GM04504 (cell line): ENCODE results near the gene ADAMTS14.

Source experiments
- DNase-seq: peaks from one replicate; pipeline ENCODE4 v3.0.0-alpha.2; 2012; ENCODE audit warnings: low read depth

Gene ADAMTS14

DNA sequence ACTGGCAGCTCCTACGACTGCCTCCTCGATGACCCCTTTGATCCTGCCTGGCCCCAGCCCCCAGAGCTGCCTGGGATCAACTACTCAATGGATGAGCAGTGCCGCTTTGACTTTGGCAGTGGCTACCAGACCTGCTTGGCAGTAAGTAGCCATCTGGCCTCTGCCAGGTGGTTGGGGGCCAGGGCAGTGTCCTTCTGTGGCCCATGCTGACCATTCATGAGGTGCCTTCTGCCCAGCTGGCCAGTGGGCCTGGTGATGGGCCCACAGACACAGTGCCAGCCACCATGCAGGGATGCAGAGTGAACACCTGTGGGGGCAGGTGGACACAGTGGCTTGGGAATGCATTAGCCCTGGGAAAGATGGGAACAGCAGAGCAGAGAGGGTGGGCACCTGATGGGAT lies 62.9 kb downstream of the ADAMTS14 start:
- DNase-seq, result no peak

DNA sequence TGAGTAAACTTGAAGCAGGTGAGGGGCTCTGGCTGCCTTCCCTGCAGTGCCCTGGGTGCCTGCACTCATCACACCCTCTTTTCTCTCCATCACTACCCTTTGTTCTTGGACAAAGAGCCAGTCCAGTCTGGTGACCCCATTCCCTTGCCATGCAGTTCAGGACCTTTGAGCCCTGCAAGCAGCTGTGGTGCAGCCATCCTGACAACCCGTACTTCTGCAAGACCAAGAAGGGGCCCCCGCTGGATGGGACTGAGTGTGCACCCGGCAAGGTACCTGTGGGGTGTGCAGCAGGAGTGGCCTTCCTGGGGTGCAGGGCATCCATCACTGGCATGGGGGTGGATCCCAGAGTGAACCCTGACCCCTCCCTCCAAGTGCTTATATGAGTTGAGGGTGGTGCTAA lies 64.2 kb downstream of the ADAMTS14 start:
- DNase-seq, result no peak

DNA sequence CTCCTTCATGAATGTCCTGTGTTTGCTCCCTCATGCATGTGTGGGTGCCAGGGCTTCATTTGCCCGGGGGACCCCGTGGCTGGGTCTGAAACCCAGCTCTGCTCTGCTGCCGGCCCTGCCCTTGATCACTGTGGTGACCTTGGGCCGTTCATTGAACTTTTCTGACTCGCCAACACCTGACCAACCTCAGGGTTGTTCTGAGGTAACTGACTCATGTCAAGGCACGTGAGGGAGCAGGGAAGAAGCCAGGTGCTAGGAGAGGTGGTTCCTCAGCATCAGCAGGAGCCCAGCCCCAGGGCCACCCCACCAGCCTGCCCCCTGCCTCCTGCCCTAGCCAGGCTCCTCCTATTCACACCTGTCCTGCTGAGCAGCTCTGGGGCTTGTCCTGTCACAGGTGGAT lies 64.9 kb downstream of the ADAMTS14 start:
- DNase-seq, result no peak

DNA sequence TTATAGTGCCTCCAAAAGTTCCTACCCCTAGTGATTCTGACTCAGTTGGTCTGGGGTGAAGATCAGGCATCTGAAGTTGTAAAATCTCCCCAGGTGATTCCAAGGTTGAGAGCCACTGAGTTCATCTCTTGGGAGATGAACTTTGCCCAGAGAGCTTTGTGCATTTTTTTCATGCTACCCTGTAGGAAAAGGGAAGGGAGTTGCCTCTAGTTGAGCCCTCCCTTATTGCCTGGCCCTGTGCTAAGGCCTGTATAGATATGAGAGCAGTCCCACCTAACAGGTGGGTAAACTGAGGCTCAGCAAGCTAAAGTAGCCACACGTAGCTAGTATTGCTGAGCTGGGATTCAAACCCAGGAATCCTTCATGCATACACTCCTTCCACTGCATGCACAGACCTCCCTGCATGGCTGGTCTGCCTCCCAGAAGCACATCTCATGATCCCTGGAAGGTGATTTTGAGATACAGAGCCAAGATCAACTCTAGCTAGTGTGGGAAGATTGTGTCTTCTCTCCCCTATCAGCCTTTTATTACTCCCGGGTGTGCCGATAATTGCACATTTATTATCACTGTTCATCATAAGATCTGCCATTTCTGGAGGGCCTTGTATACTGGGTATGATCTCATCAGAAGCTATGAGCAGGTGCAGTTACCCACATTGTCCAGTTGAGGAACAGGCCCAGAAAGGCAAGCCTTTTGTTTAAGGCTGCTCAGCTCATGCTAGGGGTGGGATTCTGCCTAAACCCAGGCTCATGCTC lies 65.9 kb downstream of the ADAMTS14 start:
- DNase-seq, result no peak

DNA sequence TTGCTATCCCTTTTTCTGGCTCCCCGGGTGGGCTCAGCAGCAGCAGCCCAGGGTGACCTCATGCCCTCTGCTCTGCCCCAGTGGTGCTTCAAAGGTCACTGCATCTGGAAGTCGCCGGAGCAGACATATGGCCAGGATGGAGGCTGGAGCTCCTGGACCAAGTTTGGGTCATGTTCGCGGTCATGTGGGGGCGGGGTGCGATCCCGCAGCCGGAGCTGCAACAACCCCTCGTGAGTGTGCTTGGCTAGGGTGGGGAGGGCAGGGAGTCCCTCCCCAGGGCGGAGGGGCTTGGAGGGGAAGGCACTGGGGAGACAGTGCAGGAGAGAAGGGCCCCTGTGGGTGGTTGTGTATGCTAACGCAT lies 66.4 kb downstream of the ADAMTS14 start:
- no peak for DNase-seq

DNA sequence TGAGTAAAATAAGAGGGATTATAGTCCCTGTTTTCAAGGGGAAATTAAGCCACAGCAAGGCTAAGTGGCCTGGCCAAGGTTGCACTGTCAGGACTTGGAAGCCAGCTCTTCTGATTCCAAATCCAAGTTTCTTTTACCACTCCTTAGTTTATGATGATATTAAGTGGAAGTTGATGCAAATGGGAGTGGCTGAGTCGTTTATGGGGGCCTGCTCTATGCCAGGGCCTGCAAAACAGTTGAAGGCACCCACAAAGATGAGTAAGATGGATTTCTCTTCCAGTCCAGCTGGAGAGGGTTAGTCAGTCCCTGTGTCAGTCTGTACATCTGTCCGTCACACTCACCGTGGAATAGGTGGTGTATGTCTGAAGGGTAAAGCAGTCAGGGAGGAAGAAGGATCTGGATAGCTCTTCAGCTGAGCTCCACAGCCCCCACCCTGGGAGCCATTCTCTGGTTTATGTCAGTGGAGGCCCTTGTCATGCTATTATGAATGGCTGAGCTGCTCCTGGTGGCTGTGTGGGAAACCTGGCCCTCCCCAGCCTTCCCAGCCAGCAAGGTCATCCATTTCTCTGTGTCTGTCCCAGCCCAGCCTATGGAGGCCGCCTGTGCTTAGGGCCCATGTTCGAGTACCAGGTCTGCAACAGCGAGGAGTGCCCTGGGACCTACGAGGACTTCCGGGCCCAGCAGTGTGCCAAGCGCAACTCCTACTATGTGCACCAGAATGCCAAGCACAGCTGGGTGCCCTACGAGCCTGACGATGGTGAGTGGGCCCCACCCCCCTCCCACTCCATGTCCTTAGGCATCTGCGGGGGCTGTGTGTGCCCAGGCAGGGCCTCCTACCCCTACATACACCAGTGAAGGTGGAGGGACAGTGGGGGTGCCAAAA lies 68.3 kb downstream of the ADAMTS14 start:
- DNase-seq, result no peak

DNA sequence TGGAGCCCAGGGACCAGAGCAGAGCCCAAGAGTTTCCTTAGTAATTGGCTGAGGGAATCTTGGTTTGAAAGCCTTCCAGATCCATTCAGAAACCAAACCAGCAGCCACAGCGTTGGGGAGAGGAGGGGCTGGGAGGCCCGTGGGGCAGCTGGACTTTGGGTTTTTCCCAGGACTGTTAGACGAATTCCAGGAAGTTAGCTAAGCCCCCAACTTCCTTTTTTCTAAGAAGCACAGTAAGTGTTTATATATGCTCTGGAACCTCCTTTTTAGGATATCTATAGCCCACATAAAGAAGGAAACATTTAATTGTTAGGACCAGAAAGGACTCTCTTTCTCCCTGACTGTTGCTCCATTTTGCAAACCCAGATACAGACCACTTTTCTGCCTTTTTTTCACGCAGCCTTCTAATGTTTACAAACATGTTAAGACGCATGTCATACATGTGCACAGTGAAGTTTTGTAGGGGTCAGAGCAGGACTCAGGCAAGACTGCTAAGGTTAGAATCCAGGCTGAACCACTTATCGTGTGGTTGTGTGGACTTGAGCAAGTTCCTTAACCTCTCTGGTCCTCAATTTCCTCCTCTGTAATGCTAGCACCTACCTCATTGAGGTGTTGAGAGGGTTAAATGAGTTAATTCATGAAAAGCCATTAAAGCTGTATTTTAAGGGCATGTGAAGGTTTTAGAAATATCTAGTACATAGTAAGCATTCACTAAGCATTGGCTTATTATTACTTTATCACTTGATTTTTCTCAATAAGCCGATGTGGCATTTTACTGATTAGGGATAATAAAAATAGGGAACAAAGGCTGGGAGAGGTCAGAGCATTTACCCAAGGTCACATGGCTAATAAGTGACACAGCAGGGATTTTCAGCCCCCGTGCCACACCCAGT lies 70.5 kb downstream of the ADAMTS14 start:
- peak; percentile 32 for DNase-seq

DNA sequence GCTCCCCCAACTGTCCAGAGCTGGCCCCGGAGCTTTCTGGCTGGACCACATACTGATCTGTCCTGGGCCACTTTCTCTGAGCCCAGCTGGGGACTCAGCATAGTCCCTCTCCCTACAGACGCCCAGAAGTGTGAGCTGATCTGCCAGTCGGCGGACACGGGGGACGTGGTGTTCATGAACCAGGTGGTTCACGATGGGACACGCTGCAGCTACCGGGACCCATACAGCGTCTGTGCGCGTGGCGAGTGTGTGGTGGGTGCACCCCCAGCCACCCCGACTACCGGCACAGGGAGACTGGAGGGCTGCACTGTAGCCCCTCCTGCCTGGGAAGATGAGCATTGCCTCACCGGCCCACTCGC lies 71.1 kb downstream of the ADAMTS14 start:
- no peak for DNase-seq

DNA sequence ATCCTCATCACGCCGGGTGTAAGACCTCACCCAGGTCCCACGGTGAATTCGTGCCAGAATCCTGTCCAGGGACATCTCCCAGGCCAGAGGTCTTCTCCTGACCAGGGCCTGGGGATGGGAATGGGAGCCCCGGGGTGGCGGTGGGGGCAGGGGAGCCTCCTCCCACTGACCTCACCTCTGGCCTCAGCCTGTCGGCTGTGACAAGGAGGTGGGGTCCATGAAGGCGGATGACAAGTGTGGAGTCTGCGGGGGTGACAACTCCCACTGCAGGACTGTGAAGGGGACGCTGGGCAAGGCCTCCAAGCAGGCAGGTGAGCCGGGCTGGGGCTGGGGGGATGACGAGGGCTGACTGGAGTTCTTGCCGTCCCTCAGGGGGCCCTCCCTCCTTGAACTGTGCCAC lies 71.6 kb downstream of the ADAMTS14 start:
- no peak for DNase-seq

DNA sequence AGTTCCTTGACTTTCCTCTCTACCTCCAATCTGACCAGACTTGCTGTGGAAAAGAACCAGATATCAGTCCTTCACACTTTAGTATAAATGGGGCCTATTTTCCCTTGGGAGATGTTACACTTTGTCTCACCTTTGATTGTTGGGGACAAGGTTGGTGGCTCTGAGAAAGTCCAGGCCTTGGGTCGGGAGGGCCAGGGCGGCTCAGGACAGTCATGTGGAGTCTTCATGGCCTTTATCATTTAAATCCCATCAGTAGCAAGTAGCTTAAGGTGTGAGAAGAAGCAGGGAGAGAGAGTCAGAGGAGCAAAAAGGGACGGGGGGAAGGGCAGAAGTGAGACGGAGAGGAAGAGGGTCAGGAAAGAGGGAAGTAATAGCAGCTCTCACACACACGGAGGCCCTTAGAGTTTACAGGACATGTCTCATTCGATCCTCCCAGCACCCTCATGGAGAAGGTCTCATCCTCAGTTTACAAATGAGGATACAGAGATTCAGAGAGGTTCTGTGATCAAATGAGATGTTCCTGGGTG lies 72.4 kb downstream of the ADAMTS14 start:
- no peak for DNase-seq

DNA sequence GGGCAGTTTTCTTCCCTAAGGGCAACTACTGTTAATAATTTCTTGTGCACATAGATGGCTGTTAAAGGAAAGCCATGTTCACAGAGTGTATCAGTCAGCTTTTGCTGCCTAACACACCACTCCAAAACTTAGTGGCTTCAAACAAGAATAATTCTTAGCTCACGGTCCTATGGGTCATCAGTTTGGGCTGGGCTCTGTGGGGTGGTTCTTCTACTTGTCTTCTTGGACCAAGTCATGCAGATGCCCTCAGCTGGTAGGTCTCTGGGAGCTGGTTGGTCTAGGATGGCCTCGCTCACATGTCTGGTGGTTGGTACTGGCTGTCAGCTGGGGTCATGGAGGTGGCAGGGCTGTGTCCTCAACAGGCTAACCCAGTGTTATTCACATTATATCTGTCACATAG lies 73.2 kb downstream of the ADAMTS14 start:
- DNase-seq, result no peak

DNA sequence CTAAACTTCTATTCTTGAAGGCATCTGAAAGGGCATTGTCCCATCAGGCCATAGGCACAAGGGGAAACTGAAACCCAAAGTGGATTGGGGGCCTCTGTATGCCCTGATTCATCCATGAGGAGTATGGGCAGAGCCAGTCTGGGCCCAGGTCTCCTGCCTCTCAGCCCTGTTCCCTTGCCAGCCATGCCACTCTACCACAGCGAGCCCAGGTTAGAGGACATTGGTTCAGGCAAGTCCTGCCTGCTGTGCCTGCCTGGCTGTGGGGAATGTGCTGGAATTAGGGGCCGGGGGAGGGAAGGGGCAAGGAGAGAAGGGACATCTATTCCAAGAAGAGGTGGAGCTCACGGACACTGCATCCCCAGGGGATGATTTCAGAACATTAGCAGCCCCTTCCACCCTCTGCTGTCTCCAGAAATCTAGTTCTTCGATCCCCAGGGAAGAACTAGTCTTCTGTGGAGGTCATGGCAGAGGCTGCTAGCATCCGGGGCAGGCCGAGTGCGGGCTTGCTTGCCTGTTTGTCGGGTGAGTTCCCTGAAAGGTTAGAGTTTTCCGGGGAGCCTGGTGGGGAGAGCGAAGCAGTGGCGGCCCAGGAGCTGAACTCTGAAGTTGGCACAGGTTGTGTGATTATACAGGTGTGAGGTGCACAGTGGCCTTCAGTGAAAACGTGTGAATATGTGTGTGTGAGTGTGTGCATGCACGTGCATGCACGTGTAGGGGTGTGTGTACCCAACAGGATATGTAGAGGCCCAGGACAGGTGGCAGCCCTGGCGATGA lies 75.1 kb downstream of the ADAMTS14 start:
- DNase-seq, result no peak

DNA sequence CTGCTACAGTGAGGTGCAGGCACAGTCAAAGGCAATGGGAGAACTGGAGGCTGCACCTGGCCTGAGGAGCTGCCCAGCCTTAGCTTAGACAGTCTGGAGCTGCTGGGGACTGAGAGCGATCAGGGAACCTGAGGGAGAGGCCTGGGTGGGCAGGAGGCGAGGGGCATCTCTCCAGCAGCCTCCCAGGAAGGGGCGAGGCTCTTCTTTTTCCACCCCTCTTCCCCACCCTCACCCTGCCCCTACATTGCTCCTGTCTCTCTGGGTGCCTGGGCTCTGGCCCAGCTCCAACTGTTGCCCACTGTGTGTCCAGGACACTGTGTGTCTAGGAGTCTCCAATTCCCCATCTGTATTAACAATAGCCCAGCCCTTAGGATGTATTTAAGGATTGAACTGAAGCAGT lies 76.0 kb downstream of the ADAMTS14 start:
- DNase-seq, result no peak

DNA sequence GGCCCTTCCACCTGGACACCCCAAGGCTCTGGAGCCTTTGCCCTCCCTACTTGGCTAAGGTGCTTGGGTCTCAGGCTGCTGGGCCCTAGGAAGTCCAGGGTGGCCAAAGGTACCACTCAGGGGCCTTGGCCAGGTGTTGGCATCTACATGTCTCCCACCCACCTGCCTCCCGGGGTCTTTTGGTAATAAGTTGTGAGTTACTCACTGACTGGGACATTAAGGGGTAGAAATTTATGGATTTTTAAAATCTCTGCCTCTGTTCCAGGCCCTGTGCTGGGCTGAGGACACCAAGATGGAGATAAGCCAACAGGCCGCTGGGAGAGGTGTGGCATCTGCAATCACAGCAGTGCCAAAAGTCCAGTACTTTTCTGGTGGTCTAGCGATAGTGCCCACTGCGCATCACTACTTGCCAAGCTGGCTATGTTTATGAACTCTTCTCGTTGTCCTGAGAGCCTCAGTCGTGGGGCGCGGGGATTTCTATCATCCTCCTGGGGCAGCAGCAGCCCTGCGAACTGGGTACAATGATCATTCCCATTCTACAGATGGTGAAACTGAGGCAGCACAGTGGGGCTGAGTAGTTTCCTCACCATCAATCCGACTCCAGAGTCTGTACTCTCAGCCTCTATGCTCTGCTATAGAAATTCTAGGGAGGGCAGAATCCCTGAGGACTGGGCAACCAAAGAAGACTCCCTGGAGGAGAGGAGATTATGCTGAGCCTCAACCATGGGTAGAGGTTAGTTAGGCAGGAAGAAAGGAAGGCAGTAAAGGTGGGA lies 76.7 kb downstream of the ADAMTS14 start:
- DNase-seq, result no peak

DNA sequence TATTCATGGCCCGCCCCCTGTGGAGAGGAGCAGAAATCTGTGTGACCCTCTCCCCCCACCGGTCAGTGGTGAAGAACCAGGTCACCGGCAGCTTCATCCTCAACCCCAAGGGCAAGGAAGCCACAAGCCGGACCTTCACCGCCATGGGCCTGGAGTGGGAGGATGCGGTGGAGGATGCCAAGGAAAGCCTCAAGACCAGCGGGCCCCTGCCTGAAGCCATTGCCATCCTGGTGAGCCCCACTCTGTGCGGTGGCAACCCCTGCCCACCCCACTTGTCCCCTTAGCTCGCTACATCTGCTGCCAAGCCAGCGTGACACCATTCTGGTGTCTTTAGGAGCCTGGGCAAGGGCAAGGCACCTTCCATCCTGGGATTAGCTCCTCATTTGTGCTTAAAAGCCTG lies 77.5 kb downstream of the ADAMTS14 start:
- no peak for DNase-seq

DNA sequence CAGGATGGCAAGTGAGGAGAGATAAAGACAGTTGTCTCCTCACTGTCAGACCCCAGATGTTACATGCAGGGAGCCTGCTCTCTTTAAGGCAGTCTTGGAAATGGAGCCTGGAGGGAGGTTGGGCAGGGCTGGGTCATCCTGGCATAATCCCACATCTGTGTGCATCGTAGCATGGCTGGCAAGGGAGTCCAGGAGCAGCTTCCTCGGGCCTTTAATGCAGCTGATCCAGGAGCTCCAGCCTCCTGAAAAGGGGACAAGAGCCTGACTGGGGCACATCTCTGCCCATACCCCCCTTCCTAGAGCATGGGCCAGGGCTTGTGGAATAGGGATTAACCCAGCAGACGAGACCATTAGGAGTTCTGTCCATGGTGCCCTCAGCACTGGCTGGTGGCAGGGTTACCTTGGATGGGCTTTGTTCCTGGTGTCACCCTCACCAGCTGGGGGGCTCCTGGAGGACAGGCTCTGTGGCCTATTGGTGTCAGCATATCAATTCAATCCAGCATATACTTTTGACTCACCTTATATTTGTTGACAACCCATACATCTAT lies 77.9 kb downstream of the ADAMTS14 start:
- DNase-seq, result no peak

DNA sequence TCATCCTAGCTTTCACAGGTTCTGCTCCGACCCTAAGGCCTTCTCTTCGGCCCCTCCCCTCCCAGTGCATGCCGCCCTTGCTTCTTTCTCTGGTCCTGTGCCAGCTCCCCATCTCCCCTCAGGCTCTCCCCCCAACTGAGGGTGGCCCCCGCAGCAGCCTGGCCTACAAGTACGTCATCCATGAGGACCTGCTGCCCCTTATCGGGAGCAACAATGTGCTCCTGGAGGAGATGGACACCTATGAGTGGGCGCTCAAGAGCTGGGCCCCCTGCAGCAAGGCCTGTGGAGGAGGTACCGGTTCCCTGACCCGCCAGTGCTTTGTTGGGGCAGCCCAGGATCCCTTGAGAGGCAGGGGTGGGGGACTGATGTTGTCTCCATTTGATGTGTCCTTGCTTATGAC lies 79.0 kb downstream of the ADAMTS14 start:
- DNase-seq, result no peak

DNA sequence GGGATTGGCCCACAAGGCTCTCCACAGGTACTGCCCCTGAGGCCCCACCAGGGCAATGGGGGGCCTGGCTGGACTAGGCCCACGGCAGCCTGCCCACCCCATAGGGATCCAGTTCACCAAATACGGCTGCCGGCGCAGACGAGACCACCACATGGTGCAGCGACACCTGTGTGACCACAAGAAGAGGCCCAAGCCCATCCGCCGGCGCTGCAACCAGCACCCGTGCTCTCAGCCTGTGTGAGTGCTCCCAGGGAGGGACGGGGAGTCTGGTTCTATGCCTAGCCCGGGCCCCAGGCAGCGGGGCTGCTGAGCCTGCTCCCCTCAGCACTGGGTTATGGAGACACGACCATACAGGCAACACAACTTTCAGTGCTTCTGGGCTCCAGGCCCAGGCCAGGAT lies 79.7 kb downstream of the ADAMTS14 start:
- DNase-seq, result no peak

DNA sequence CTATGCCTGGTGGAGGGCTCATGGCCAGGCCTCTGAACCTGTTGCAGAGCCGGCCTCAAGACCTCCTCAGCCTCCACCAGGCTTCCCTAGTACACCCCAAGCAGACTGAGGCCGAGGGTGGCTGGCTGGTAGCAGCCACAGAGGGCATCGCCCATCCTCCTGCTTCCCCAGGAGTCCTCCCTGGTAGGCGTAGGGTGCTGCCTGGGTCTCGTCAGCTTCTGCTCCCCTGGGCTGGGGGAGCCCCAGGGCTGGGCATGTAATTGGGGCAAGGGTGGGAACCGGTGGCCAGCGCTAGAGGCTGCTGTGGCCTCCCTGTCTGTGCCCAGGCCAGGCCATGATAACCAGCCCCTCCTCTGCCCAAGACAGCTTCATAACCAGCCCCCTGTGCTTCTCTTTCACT lies 80.3 kb downstream of the ADAMTS14 start:
- DNase-seq, result no peak

DNA sequence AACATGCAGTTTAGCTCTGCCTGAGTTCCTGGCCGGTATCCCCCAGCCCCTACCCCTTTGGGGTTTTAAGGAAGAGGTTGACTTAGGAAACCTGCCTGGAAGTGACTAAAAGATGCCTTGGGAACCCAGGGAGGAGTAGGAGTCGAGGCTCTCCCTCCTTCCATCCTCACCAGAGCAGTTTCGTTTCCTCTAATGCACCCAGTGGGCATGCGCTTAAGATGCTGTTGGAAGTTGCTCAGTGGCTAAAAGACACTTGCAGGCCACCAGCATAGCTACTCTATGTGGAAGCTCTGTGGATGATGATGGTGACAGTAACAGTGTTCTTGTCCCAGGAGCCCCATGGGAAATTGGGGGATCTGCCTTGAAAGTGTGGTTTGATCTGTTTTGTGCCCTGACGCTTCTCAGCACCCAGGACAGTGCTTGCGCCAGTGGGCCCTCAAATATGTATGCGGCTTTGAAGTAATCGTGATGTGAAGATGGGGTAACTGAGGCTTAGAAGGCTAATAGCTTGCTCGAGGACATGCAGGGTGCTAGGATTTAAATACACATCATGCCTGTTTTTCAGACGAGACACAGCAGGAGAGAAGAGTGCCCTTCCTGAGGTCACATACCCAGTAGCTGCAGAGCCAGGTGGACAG lies 80.8 kb downstream of the ADAMTS14 start:
- no peak for DNase-seq
